Measurements from ENCODE around the gene RALGDS. TPM values are rescaled to one million over a fixed set of nuclear protein-coding genes. Genes with fewer than 3 reads are reported as not detected.

The RALGDS gene
- total RNA-seq, 1 donor = 13.8 TPM

DNA sequence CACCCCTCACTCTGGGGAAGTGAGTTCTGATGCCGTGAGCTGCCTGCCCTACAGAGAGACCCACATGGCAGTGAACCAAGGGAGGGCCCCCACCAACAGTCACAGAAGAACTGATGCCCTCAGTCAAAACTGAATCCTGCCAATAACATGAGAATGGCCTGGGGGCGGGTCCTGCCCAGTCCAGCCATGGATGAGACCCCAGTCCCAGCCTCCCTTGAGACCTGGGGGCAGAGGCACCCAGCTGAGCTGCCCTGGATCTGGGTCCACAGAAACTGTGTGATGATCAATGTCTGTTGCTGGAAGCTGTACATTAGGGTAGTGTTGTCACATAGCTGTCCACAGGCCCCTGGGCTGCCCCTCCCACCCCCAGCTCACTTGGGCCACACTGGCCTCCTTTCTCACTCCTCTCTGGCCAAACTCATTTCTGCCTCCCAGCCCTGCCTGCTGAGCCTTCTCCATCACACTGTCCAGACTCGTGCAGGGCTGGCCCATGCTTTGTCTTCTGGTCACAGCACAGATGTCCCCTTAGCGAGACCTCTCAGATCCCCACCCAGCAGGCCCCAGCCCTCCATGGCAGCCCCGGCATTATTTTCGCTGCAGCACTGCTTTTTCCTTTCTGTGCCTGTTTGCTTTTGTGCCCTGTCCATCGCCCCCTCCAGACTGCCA, 25.8 kb upstream of the RALGDS start:
- TF ChIP-seq, protein P1, sequence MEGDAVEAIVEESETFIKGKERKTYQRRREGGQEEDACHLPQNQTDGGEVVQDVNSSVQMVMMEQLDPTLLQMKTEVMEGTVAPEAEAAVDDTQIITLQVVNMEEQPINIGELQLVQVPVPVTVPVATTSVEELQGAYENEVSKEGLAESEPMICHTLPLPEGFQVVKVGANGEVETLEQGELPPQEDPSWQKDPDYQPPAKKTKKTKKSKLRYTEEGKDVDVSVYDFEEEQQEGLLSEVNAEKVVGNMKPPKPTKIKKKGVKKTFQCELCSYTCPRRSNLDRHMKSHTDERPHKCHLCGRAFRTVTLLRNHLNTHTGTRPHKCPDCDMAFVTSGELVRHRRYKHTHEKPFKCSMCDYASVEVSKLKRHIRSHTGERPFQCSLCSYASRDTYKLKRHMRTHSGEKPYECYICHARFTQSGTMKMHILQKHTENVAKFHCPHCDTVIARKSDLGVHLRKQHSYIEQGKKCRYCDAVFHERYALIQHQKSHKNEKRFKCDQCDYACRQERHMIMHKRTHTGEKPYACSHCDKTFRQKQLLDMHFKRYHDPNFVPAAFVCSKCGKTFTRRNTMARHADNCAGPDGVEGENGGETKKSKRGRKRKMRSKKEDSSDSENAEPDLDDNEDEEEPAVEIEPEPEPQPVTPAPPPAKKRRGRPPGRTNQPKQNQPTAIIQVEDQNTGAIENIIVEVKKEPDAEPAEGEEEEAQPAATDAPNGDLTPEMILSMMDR (IDR thresholded peaks at IDR 0.05; ENCODE audit: insufficient read depth, low read depth, low read length) = no peak
- H3K4me3 ChIP-seq (ENCODE audit: low read depth, low read length) = no peak overlapping the region
- no peak for DNase-seq (ENCODE audit: low read depth)

GRCh38 chr9:133144904-133145851, 24.1 kb upstream of the RALGDS start:
- DNase-seq (ENCODE audit: low read depth) = no peak
- TF ChIP-seq, protein P1 (IDR thresholded peaks at IDR 0.05; ENCODE audit: insufficient read depth, low read depth, low read length) = no peak
- H3K4me3 ChIP-seq (ENCODE audit: low read depth, low read length) = peak overlapping the region; percentile 29

DNA sequence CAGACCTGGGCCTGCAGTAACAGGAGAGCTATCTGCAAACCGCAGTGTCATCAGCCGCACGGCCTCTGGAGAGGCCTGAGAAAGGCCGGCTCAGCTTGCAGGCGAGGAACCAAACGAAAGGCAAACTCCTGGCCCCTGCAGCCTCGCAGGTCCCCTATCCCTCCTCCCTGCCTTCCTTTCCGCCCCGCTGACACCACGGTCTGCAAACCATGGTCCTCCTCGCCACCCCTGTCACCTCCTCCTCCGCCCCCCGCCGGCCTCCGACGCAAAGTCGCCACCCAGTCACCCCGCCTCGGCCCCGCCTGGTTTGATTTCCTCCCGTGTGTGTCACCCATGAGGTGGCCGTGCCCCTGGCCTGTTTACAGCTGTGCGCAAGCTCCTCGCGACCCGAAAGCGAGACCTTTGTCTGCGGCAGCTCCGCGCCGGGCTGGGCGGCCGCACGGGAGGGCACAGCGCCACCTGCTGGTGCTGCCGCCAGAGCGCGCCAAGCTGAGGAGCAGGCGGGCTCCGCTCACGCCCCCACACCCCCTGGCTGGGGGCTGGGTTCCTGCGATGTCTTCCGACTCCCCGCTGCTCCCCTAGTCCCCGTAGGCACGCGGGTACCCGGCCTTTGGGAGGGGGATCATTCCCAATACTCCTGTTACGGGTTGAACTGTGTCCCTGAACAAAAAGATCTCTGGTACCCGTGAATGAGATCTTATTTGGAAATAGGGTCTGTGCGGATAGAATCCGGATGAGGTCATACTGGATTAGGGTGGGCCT, 23.3 kb upstream of the RALGDS start:
- H3K4me3 ChIP-seq (ENCODE audit: low read depth, low read length) = peak overlapping the region; percentile 56
- peak; percentile 69 for DNase-seq (ENCODE audit: low read depth)
- TF ChIP-seq, protein P1 (IDR thresholded peaks at IDR 0.05; ENCODE audit: insufficient read depth, low read depth, low read length) = peak; percentile 96

- DNase-seq (ENCODE audit: low read depth) = no peak
- TF ChIP-seq, protein P1 (IDR thresholded peaks at IDR 0.05; ENCODE audit: insufficient read depth, low read depth, low read length) = no peak
- no peak overlapping the region for H3K4me3 ChIP-seq (ENCODE audit: low read depth, low read length)
These were observed 22.6 kb upstream of the RALGDS start for GRCh38 chr9:133143639-133144141.

- no peak overlapping the region for H3K4me3 ChIP-seq (ENCODE audit: low read depth, low read length)
- no peak for DNase-seq (ENCODE audit: low read depth)
- TF ChIP-seq, protein P1 (IDR thresholded peaks at IDR 0.05; ENCODE audit: insufficient read depth, low read depth, low read length) = no peak
These were observed 21.9 kb upstream of the RALGDS start for GRCh38 chr9:133142684-133143622.
